Measurements from ENCODE around the gene WDR70. TPM values are rescaled to one million over a fixed set of nuclear protein-coding genes. Genes with fewer than 3 reads are reported as not detected.

The WDR70 gene
- total and polyA plus RNA-seq, 2 donors (not counting 3 experiments of a cell fraction or from before 2014, with no cell fraction given) = 6.7 to 37.3 TPM

GRCh38 chr5:37769840-37770239 lies 390.7 kb downstream of the WDR70 start:
- Histone ChIP-seq H3K27ac (ENCODE audit: insufficient read depth, low read depth, low read length) (no peak overlapping the region), H3K79me2 (ENCODE audit: control insufficient read depth, insufficient read depth, low read length) (no peaks in the 10 kb centered on the region), H3K9me3 (replicated peaks; ENCODE audit: control insufficient read depth, insufficient read depth, low read length) (no peaks in the 10 kb centered on the region), H3K27me3 (ENCODE audit: control insufficient read depth in 2 of 2, insufficient read depth in 2 of 2, low read length in 2 of 2) (no peaks in the 10 kb centered on the region), H4K20me1 (replicated peaks; ENCODE audit: control insufficient read depth, extremely low read depth, insufficient read depth, low read length) (no peaks in the 10 kb centered on the region), H3K9me1 (replicated peaks; ENCODE audit: control insufficient read depth, extremely low read depth, insufficient read depth, low read length) (no peaks in the 10 kb centered on the region), H3K4me2 (ENCODE audit: insufficient read depth, low read length) (no peak overlapping the region), H2AFZ (ENCODE audit: low read depth, low read length) (no peak overlapping the region), H3K9ac (replicated peaks; ENCODE audit: extremely low read depth, insufficient read depth, low read length) (no peak overlapping the region), H3K36me3 (ENCODE audit: control insufficient read depth in 2 of 2, extremely low read depth in 1 of 2, insufficient read depth in 2 of 2, low read length in 2 of 2) (no peaks in the 10 kb centered on the region), H3K4me3 (replicated peaks in 1 of 3; ENCODE audit: insufficient read depth in 1 of 3, low read depth in 1 of 3, low read length in 3 of 3) (no peak overlapping the region), H3K4me1 (ENCODE audit: control insufficient read depth, extremely low read depth, insufficient read depth, low read length) (no peaks in the 10 kb centered on the region)
- FAIRE-seq = no peak
- intact Hi-C loops (cut with micrococcal nuclease) = loop anchor here (10.0 kb wide), 1 partner anchor 425 kb away; no protein-coding TSS in a partner anchor
- no TSS peak for BruUV-seq (replicated peaks)
- CTCF ChIA-PET = interaction anchor here (1.0 kb wide), 1 partner anchor 31 kb away, joined by 3 read pairs; no protein-coding TSS in a partner anchor
- TF ChIP-seq POLR2A (IDR thresholded peaks at IDR 0.05; ENCODE audit: low read depth, low read length) (no peak), JUN (IDR thresholded peaks at IDR 0.05; ENCODE audit: borderline replicate concordance, insufficient read depth, insufficient read length, low read depth) (no peak)
- POLR2A ChIA-PET = no interaction called here
- dilution Hi-C loops (cut with MboI; ENCODE audit: extremely low pct_ligation_motif_present, low sequenced_read_pairs) = no loop called here
- DNase-seq (ENCODE audit: low read depth, low spot score) = no peak

GRCh38 chr5:37770786-37771185 lies 391.7 kb downstream of the WDR70 start:
- H3K36me3 ChIP-seq (ENCODE audit: control insufficient read depth in 2 of 2, extremely low read depth in 1 of 2, insufficient read depth in 2 of 2, low read length in 2 of 2) = no peaks in the 10 kb centered on the region
- no TSS peak for BruUV-seq (replicated peaks)
- H3K9me1 ChIP-seq (replicated peaks; ENCODE audit: control insufficient read depth, extremely low read depth, insufficient read depth, low read length) = no peaks in the 10 kb centered on the region
- dilution Hi-C loops (cut with MboI; ENCODE audit: extremely low pct_ligation_motif_present, low sequenced_read_pairs) (no loop called here), intact Hi-C loops (cut with micrococcal nuclease) (loop anchor here (10.0 kb wide), 1 partner anchor 424 kb away; no protein-coding TSS in a partner anchor)
- H3K4me3 ChIP-seq (replicated peaks in 1 of 3; ENCODE audit: insufficient read depth in 1 of 3, low read depth in 1 of 3, low read length in 3 of 3) = no peak overlapping the region
- H3K9ac ChIP-seq (replicated peaks; ENCODE audit: extremely low read depth, insufficient read depth, low read length) = no peak overlapping the region
- TF ChIP-seq JUN (IDR thresholded peaks at IDR 0.05; ENCODE audit: borderline replicate concordance, insufficient read depth, insufficient read length, low read depth) = no peak
- TF ChIP-seq GATA2 (IDR thresholded peaks at IDR 0.05; ENCODE audit: insufficient read depth, insufficient read length, low read depth, low read length) = no peak
- no peak overlapping the region for H3K27ac ChIP-seq (ENCODE audit: insufficient read depth, low read depth, low read length)
- DNase-seq (ENCODE audit: low read depth, low spot score) (no peak), FAIRE-seq (no peak)
- no peaks in the 10 kb centered on the region for H4K20me1 ChIP-seq (replicated peaks; ENCODE audit: control insufficient read depth, extremely low read depth, insufficient read depth, low read length)
- H3K4me2 ChIP-seq (ENCODE audit: insufficient read depth, low read length) = no peak overlapping the region
- H3K27me3 ChIP-seq (ENCODE audit: control insufficient read depth in 2 of 2, insufficient read depth in 2 of 2, low read length in 2 of 2) = no peaks in the 10 kb centered on the region
- no peaks in the 10 kb centered on the region for H3K79me2 ChIP-seq (ENCODE audit: control insufficient read depth, insufficient read depth, low read length)
- ChIA-PET POLR2A (no interaction called here), CTCF (no interaction called here)
- H3K9me3 ChIP-seq (replicated peaks; ENCODE audit: control insufficient read depth, insufficient read depth, low read length) = no peaks in the 10 kb centered on the region
- no peaks in the 10 kb centered on the region for H3K4me1 ChIP-seq (ENCODE audit: control insufficient read depth, extremely low read depth, insufficient read depth, low read length)
- no peak overlapping the region for H2AFZ ChIP-seq (ENCODE audit: low read depth, low read length)
